HG02759 (cell line): Measurements from ENCODE around the gene NMBR.
"Not testable (repeated sequence)": the region's sequence is repeated elsewhere in the genome, so short reads cannot be mapped to it uniquely, and the experiment has no call there.

Experiments
- ATAC-seq: cut with Tn5 transposase; IDR thresholded peaks from one replicate; pipeline ENCODE4 v1.9.1; 2021; ENCODE audit warnings: mild to moderate bottlenecking, moderate library complexity; ENCODE audit not compliant: unreplicated experiment

NMBR gene

DNA sequence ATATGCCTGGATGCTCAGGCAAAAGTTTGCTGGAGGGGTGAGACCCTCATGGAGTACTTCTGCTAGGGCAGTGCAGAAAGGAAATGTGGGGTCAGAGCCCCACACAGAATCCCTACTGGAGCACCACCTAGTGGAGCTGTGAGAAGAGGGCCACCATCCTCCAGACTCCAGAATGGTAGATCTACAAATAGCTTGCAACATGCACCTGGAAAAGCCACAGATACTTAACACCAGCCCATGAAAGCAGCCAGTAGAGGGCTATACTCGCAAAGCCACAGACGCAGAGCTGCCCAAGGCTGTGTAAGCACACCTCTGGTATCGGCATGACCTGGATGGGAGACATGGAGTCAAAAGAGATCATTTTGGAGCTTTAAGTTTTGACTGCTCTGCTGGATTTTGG lies 74.9 kb downstream of the NMBR start:
- no peak for ATAC-seq

DNA sequence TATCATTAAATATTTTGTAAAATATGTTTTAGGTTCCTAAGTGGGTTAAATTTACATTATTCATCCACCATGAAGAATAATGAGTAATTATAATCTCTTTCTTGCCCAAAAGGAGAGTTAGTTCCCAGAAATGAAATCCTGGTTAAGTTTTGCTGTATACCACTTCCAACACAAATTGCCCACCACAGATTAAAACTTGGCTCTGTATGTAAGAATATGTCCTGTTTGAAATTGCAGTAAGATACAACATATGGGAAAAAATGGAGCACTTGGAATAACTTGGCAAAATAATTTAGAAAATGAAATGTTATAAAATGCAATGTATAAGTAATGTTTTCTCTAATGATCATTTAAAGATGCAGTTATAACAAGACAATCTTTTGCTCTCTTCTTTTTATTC lies 78.5 kb downstream of the NMBR start:
- ATAC-seq, result no peak

DNA sequence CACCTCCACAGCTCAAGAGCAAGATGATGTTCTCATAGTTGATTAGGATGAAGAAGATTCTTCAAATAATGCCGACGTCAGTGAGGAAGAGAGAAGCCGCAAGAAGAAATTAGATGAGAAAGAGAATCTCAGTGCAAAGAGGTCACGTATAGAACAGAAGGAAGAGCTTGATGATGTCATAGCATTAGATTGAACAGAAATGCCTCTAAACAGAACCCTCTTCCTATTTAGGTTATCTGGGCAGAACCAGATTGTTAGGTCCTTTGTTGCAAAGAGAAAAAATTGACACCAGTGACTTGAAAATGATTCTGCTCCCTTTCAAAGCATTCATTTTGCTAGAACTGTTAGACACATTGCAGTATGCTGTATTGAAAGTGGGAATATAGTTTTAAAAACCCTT lies 84.1 kb downstream of the NMBR start:
- ATAC-seq, result not testable (repeated sequence)

DNA sequence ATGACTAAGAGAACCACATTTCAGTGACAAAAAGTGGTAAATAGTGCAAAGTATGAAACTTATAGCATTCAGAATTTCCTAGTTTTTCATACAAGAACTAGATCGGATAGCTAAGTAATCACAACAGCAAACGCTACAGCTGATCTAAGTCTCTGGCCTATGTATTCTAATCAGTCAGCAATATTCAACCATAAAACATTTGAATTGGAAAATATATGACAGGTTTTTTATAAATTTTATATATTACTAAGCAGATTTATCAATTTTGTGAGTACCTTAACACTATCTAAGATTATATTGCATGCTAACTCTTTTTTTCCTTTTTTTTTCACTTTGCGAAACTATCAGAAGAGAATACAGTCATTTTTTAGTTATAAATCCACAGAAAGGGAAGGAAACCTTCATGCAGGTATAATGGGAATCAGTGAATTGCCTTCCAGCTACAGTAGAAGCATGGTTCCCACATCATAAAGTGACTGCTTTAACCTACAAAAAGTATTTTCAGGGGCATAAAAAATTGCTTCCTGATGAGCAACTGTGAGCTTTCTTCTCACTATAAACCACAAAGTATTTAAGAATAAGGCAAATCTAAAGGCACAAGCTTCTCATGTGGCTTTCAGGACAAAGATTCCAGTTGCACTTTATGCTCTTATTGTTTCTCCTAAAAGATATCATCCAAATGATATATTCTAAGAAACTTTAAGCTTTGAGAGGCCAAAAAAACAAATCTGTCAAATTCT lies 88.2 kb downstream of the NMBR start:
- no peak for ATAC-seq

DNA sequence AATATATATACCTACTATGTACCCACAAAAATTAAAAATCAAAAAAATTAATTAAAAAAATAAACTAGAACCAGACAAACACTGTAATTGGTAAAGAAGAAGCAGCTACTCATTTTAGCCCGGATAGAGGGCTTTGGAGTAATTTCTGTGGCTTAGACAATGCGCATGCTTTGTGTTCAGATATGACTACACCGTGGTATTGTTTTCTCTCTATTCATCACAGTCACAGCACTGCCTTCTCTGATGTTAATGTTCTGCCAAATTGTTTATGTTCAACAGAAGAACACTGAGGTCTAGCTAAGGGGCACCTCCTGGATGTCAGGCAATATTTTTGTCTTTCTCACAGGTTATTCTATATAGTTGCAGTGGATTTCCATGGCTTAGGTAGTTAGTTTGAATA lies 91.7 kb downstream of the NMBR start:
- peak; percentile 92 for ATAC-seq

DNA sequence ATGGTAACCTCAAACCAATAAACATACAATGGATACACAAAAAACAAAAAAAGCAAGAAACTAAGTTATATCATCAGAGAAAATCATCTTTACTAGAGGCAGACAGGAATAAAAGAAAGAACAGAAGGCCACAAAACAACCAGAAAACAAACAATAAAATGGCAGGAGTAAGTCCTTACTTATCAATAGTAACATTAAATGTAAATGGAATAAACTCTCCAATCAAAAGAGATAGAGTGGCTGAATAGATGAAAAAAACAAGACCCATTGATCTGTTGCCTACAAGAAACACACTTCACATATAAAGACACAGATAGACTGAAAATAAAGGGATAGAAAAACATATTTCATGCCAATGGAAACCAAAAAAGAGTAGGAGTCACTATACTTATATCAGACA lies 95.5 kb downstream of the NMBR start:
- ATAC-seq, result no peak

DNA sequence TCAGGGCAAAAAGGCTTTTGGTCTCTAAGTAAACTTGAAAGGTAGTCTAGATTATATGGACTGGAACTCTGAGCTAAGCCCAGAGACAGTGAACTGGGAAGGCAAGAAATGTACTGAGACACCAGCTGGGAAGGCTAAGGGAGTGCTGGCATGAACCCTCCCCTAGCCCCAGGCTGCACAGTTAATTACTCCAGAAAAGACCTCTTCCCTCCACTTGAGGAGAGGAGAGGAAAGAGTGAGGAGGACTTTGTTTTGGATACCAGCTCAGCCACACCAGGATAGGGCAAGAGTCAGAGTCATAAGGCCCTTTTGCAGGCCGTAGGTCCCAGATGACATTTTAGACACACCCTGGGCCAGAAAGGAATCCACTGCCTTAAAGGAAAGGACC lies 98.3 kb downstream of the NMBR start:
- ATAC-seq, result no peak

DNA sequence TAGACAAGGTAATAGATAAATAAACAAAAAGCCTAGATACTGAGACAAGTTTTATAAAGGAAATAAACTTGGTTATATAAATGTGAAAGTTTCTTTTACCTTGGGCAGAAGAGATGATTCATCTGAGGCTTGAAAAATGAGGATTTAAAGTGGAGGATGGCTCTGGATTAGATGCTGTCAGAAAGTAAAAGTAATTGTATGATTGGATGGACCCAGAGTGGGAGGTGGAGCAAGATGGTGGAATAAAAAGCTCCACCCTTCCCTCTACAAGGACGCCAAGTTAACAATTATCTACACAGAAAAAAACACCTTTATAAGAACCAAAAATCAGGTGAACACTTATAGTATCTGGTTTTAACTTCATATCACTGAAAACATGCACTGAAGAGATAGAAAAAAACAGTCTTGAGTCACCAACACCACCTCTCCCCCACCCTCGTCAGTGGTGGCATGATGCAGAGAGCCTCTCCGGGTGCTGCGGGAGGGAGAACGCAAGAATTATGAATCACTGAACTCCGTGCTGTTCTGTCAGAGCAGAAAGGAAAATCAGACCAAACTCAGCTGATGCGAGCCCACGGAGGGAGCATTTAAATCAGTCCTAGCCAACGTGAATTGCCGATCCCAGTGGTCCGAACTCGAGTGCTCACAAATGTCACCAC lies 98.9 kb downstream of the NMBR start:
- ATAC-seq, result no peak

DNA sequence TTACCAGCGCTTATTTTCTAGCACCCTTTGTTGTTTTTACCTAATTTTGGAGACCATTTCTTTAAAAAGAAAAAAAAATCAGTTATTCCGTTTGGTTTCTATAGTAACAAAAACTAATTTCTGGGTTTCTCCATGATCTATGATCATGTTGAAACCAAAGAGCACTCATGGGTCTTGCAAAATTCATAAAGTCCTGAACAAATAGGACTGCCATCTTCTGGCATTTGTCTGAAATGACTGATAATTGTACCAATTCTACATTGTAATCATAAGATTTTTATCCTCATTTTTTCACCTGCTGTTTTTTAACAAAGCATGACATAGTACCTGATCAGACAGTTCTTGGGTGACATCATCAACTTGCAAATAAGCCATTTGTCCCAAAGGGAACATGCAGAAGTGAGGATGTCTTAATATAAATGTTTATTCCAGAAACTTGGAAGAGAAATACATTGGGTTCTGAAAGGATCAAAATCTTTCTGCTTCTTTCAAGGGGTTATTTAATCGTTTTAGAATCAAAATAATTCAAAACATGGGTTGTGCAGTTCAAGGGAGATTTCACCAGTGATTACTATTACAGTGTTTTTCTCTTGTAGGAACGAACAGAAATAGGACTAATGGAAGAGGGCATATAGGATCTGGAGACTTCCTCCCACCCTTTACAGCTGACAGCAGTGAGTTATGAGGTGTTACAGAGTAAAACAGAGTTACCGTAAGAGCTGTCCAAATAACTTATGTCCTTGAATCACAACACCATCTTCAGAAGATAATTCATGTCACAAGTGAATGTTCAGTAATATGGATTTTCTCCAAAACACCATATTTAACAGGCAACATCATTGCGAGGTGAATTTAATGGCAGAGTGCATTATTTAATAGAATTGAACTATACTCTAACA lies 101.3 kb downstream of the NMBR start:
- ATAC-seq, result no peak

DNA sequence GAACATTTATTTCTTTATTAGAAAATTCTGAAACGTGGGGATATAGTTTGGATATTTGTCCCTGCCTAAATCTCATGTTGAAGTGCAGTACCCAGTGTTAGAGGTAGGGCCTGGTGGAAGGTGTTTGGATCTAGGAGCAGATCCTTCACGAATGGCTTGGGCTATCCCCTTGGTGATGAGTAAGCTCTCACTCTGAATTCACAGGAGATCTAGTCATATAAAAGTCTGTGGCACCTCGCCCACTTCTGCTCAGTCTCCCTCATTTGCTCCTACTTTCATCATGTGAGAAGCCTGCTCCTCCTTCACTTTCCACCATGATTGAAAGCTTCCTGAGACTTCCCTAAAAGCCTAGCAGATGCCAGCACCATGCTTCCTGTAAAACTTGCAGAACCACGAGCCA lies 111.0 kb downstream of the NMBR start:
- ATAC-seq, result no peak

DNA sequence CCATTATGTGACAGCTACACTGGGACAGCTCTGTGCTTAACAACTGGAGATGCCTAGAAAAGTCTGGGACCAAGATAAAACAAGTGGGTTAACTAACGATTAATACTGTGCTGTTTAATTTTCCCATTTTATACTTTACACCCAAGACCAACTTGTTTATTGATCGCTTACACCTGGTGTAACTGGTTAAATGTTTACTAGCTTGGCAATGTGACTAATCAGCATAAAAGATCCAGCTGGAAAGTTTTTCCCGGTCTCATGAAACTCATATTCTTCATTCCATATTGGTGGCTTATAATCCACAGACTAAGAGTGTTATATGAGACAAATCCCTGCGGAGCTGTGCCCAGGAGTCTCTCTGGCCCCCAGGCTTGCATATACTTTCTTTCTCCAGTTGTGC lies 115.9 kb downstream of the NMBR start:
- ATAC-seq, result no peak

DNA sequence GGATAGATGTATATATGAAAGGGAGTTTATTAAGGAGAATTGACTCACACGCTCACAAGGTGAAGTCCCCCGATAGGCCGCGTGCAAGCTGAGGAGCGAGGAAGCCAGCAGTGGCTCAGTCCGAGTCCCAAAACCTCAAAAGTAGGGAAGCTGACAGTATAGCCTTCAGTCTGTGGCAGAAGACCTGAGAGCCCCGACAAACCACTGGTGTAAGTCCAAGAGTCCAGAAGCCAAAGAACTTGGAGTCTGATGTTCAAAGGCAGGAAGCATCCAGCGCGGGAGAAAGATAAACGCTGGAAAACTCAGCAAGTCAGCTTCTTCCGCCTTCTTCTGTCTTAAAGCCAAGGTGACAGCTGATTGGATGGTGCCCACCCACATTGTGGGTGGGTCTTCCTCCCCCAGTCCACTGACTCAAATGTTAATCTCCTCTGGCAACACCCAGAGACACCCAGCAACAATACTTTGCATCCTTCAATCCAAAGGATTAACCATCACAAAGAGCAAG lies 116.8 kb downstream of the NMBR start:
- no peak for ATAC-seq

DNA sequence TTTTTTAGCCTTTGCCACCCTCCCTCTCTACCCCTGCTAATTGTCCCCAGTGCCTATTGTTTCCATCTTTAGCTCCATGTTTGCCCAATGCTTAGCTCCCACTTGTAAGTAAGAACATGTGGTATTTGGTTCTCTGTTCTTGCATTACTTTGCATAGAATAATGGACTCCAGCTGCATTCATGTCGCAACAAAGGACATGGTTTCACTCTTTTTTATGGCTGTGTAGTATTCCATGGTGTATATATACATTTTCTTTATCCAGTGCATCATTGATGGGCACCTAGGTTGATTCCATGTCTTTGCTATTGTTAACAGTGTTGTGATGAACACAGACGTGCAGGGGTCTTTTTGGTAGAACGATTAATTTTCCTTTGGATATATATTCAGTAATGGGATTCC lies 118.4 kb downstream of the NMBR start:
- ATAC-seq, result no peak

DNA sequence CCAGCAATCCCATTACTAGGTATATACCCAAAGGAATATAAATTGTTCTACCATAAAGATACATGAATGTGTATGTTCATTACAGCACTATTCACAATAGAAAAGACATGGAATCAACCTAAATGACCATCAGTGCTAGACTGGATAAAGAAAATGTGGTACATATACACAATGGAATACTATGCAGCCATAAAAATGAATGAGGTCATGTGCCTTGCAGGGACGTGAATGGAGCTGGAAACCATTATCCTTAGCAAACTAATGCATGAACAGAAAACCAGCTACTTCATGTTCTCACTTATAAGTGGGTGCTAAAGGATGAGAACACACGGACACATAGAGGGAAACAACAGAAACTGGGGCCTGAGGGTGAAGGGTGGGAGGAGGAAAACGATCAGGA lies 119.1 kb downstream of the NMBR start:
- not testable (repeated sequence) for ATAC-seq

DNA sequence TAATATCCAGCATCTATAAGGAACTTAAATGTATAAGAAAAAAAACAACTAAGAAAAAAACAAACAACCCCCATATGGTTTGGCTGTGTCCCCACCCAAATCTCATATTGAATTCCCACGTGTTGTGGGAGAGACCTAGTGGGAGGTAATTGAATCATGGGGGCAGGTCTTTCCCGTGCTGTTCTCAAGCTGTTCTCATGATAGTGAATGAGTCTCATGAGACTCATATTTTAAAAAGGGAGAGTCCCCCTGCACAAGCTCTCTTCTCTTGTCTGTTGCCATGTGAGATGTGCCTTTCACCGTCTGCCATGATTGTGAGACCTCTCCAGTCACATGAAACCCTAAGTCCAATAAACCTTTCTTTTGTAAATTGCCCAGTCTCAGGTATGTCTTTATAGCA lies 119.8 kb downstream of the NMBR start:
- no peak for ATAC-seq

DNA sequence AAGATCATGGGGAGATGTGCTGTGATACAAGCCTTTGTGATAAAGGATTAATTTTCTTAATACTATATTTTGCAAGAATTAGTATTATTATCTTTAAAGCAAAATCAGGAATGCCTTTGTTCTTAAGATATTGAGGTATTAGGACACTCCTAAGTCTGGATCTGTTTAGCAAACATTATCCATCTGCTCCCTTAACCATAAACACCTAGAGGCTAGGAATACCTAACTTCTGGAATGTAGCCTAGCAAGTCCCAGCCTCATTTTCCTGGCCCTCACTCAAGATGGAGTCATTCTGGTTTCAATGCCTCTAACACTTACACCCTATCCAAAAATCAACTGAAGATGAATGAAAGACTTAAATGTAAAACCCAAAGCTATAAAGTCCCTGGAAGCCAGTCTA lies 120.5 kb downstream of the NMBR start:
- no peak for ATAC-seq
